Upper lobe of right lung (tissue), 1 donor: ENCODE measurements around the gene MCTP1. TPM values are rescaled to one million over a fixed set of nuclear protein-coding genes. Genes with fewer than 3 reads are reported as not detected.

Experiments used
- ATAC-seq: fragments of 200-7000 bp; cut with Tn5 transposase; one replicate; pipeline ENCODE4 v1.9.1; 2020; ENCODE audit warnings: mild to moderate bottlenecking, moderate library complexity
- DNase-seq: peaks from one replicate; pipeline ENCODE4 v3.0.0-alpha.2; 2020
- H3K27ac ChIP-seq: fragments of 200-600 bp; one replicate; pipeline ENCODE4 v1.8.0; 2022
- H3K27me3 ChIP-seq: fragments of 200-600 bp; one replicate; pipeline ENCODE4 v1.8.0; 2022; ENCODE audit warnings: mild to moderate bottlenecking
- H3K36me3 ChIP-seq: fragments of 200-600 bp; one replicate; pipeline ENCODE4 v1.8.0; 2022
- H3K4me1 ChIP-seq: fragments of 200-600 bp; one replicate; pipeline ENCODE4 v1.8.0; 2022
- H3K4me3 ChIP-seq: fragments of 200-600 bp; one replicate; pipeline ENCODE4 v1.8.0; 2022; ENCODE audit warnings: mild to moderate bottlenecking
- H3K9me3 ChIP-seq: fragments of 200-600 bp; one replicate; pipeline ENCODE4 v1.8.0; 2022
- intact Hi-C: fragments of 100-400 bp; cut with DNase I; formaldehyde crosslinking; loops from one replicate; pipeline ENCODE4 v1.11.0; 2022
- total RNA-seq: library from RNA; stranded (reverse); fragmentation: NEBNext Ultra II Directional; extraction: Animal tissue kit (Norgen Biotek cat#: 25700); gene quantifications from one replicate; pipeline ENCODE4 v1.2.1, GENCODE V29; 2021
- TF ChIP-seq, protein P1 (sequence below): fragments of 200-600 bp; IDR thresholded peaks from one replicate; pipeline ENCODE4 v1.8.0; 2022; ENCODE audit warnings: antibody characterized with exemption
- donor health status: DM: no; HTN: yes; CAD: no; lungs with severe emphysema.

MCTP1 gene
- total RNA-seq, 1 donor from 2014 or later, result 40.7 TPM

DNA sequence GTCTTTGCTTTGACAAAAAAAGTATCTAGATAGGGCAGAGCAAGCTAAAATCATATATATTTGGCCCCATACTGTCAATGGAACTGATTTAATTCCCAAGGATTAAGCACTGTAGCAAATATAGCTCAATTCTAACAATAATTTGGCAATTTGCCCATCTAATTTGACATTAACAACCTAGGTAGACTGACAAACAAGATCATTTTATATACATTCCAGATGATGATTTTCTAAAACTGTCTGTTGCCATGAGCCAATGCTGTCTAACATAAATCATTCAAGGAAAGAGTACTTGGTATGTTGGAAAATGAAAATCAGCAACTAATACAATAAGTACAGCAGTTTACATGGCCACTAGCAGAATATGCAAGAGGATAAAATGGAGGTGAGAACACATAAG, 32.1 kb downstream of the MCTP1 start:
- ATAC-seq (no peak), DNase-seq (no peak)
- Histone ChIP-seq H3K4me3 (no peak overlapping the region), H3K36me3 (no peaks in the 10 kb centered on the region), H3K27ac (no peak overlapping the region), H3K27me3 (no peaks in the 10 kb centered on the region), H3K9me3 (no peaks in the 10 kb centered on the region), H3K4me1 (no peaks in the 10 kb centered on the region)
- TF ChIP-seq, protein P1, sequence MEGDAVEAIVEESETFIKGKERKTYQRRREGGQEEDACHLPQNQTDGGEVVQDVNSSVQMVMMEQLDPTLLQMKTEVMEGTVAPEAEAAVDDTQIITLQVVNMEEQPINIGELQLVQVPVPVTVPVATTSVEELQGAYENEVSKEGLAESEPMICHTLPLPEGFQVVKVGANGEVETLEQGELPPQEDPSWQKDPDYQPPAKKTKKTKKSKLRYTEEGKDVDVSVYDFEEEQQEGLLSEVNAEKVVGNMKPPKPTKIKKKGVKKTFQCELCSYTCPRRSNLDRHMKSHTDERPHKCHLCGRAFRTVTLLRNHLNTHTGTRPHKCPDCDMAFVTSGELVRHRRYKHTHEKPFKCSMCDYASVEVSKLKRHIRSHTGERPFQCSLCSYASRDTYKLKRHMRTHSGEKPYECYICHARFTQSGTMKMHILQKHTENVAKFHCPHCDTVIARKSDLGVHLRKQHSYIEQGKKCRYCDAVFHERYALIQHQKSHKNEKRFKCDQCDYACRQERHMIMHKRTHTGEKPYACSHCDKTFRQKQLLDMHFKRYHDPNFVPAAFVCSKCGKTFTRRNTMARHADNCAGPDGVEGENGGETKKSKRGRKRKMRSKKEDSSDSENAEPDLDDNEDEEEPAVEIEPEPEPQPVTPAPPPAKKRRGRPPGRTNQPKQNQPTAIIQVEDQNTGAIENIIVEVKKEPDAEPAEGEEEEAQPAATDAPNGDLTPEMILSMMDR, result no peak
- intact Hi-C loops, result no loop called here

GRCh38 chr5:95251185-95251584, 33.7 kb downstream of the MCTP1 start:
- Histone ChIP-seq H3K27ac (no peak overlapping the region), H3K27me3 (no peaks in the 10 kb centered on the region), H3K36me3 (no peaks in the 10 kb centered on the region), H3K9me3 (no peaks in the 10 kb centered on the region), H3K4me3 (no peak overlapping the region), H3K4me1 (no peaks in the 10 kb centered on the region)
- TF ChIP-seq, protein P1, result no peak
- intact Hi-C loops, result no loop called here
- ATAC-seq, result peak; percentile 28
- no peak for DNase-seq

- no peaks in the 10 kb centered on the region for H3K27me3 ChIP-seq
- H3K27ac ChIP-seq, result no peak overlapping the region
- DNase-seq (no peak), ATAC-seq (no peak)
- H3K9me3 ChIP-seq, result no peaks in the 10 kb centered on the region
- intact Hi-C loops, result no loop called here
- H3K36me3 ChIP-seq, result no peaks in the 10 kb centered on the region
- H3K4me3 ChIP-seq, result no peak overlapping the region
- TF ChIP-seq, protein P1, result no peak
- no peaks in the 10 kb centered on the region for H3K4me1 ChIP-seq
Observed at GRCh38 chr5:95244479-95244878, 40.4 kb downstream of the MCTP1 start.

DNA sequence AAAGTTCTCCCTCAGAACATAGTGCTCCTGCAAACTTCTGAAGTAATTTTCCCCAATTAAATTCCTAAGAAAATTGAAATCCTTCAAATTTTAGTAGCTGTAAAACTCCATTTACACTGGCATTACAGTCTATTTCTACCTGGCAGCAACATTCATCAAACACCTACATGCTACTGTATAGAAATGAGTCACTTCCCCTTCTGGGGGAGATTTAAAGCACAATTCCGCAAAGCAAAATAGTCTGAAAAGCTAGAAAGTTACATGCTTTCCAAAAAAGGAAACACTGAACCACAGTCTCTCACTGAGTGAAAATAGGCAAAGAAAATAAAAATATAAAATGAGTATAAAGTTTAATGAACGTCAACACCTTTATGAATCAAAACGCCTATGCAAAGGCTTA, 43.3 kb downstream of the MCTP1 start:
- ATAC-seq, result no peak
- TF ChIP-seq, protein P1, result no peak
- Histone ChIP-seq H3K27ac (no peak overlapping the region), H3K4me3 (no peak overlapping the region), H3K4me1 (no peaks in the 10 kb centered on the region), H3K36me3 (no peaks in the 10 kb centered on the region), H3K27me3 (no peaks in the 10 kb centered on the region), H3K9me3 (no peaks in the 10 kb centered on the region)
- intact Hi-C loops, result no loop called here
- DNase-seq, result no peak

GRCh38 chr5:95241161-95241560, 43.7 kb downstream of the MCTP1 start:
- Histone ChIP-seq H3K27ac (no peak overlapping the region), H3K9me3 (no peaks in the 10 kb centered on the region), H3K27me3 (no peaks in the 10 kb centered on the region), H3K36me3 (no peaks in the 10 kb centered on the region), H3K4me1 (no peaks in the 10 kb centered on the region), H3K4me3 (no peak overlapping the region)
- intact Hi-C loops, result no loop called here
- DNase-seq (no peak), ATAC-seq (no peak)
- TF ChIP-seq, protein P1, result no peak
